ENCODE measurements around the gene BBX.

Gene BBX

DNA sequence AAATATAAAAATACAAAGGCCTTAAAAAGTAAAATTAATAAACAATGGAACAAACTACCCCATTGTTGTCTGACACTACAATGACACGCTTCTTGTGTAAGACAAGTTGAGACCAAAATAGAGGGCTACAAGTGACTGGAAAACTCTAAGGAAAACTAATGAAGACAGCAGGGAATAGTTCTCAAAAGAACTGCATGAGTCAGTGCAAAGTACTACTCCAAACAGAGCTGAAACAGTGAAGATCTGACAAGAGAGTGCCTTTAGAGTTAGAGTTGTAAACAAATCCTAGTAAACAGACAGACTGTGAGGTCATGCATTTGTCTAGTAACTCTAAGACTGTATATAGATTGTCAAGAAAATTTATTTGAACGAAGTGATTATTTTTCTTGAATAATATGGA is 233.9 kb downstream of the BBX start:
- DNase-seq = no peak

DNA sequence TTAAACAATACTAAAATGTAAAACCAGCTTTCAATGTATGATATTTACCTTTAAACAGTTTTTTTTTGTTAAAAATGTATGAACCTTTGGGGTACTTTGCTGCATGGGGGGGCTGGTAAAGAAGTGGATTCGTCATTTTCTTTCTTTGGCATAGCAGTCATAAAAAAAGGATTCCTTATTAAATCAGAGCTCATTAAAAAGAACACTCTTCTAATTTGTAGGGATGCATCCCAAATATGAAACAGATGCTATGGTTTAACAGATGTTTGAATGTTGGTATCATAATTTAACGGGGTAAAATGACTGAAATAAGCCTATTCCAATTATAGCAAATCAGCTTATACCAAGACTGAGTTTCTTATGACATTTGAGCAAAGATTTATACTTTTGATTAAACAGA is 234.4 kb downstream of the BBX start:
- no peak for DNase-seq

DNA sequence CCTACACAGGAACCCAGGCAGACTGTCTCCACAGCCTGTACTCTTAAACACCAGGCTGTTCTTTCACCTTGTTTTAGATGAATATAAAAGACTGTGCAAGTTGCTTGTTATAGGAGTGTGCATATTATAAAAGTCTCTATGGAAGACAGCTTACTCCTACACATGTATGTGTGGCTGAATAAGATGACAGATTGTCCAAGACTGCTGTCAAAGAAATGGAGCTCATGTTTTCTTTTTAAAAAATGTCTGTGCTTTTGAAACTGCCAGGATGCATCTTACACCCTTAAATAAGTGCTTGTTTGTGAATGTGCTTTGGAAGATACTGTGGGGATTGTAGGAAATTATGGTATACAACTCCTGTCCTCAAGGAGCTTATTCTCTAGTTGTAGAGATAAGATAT is 237.4 kb downstream of the BBX start:
- no peak for DNase-seq

- DNase-seq = no peak
Observed at GRCh38 chr3:107761391-107761790, 238.6 kb downstream of the BBX start.

DNA sequence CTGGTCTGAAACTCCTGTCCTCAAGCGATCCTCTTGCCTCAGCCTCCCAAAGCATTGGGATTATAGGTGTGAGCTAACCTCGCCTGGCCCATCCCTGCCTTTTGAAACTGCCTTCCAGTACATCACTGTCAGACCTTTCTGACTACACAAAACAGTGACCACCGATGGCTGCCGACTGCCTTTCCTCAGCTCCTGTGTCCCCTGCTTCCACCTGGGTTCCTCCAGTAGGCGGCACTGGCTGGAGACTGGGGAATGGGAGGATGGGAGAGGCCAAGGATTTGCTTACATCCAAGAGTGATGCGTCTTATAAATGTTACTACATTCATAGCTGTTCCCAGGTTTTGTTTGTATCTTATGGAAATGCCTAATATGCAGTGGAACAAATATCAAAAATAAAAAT is 242.8 kb downstream of the BBX start:
- no peak for DNase-seq

DNA sequence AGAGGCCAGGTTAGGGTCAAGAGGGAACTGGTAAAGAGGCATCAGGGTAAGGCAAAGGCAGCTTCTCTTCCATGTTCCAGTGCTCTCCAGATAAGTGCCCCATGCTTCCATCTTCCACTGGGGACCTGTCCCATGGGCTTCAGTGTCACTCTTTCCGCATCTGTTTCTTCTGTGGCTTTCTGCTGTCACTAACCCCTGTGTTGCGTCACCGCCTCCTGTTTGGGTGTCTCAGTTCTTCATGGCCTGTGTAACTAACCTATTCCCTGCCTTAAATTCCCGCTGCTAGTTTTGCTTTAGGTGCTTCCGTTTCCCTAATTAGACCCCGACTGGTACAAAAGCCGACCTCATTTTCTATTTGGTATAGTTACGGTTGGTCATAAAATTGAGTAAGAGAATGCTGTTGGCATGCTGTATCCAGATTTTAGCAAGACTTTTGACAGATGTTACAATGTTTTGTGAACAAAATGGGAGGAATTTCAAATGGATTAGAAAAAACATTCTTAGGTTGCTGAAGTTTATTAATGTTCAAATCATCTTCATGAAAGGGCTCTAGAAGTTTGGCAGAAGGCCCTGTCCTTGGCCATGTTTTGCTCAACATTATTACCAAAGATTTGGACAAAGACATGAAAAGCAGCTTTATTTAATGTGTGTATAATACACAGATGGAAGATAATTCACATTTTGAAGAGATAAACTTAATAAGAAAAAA is 245.3 kb downstream of the BBX start:
- DNase-seq = no peak

- DNase-seq = no peak
Observed at GRCh38 chr3:107769882-107770281, 247.1 kb downstream of the BBX start.

- no peak for DNase-seq
Observed at GRCh38 chr3:107772016-107772415, 249.3 kb downstream of the BBX start.

DNA sequence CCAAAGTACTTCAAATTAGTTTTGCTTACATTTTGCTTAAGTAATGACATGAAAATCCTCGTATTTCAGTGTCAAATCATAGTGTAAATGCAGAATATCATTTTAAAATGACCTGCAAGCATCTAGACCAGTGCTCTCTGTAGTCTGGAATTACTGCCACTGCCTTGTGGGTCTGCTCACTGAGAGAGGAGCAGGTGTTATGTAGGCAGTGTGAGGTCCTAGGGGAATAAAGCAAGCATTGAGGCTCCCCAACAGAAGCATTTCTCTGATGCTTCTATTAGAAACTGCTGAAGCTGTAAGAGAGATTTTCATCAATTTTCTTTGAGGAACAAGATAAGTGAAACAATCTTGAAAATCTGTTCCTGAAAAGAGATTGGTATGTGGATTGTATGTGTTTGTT is 253.2 kb downstream of the BBX start:
- no peak for DNase-seq

DNA sequence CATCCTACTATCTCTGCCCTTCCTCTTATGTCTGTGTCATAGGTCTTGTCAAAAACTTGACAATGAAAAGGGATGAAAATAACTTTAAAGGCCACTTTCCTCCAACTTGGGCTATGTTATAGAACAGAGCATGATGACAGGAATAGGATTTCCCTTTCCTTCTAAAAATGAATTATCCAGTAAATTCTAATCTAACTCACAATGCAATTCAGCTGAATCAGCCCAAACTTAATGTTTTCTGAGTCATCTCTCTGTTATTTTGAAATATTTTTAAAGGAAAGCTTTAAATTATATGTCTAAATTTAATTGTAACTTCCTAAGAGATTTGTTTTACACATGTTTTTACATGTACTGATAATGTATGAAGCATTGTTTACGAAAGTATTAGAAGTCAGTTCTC is 258.5 kb downstream of the BBX start:
- no peak for DNase-seq

DNA sequence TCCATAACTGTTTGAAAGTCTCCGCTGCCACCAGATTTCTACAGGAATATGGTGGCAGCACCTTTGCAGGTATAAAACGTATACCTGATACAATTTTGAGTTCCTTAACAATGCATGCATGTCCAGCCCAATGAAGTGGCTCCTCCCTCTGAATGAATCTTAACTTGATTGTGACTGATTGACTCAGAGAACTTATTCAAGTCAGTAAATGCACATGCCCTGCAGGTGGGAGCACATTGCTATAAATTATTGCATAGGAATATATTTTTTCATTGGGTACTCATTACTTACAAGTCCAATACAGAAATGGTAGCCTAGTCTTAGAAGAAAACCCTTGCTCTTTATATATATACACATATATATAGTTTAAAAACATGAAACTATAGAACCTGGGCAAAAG is 259.3 kb downstream of the BBX start:
- DNase-seq = no peak

DNA sequence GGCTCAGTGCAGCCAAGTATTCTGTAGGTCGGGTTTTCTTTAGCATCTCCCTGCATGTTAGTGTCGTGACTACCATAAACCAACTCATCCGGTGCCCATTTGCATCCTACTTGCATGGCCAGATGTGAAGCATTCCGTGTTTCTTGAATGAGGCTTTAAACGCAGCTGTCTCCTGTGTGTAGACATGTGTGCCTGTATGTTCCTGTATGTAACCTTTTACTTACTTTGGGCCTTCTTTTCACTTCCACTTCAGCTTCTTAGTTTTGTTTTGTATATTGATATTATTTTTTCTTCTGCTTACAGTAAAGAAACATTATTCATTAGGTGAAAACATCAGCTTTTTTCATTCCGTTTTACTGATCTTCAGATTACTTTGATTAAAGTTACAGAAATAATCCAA is 267.9 kb downstream of the BBX start:
- DNase-seq = no peak

DNA sequence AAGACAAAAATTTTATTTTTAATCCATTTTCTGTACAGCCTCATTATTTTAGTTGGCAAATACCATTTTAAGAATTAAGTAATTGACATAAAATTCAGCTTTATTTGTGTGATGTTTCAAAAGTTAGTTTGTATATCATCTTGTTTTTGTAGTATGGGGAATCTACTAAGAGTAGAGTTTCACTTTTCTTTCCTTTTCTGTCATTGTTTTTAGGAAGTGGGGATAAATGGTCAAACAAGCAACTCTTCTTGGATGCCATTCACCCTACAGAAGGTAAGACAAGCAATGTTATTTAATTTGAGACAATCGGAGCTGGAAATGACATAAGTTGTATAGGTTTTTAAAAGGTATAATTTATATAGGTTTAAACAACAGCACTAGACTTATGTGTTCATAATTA is 268.3 kb downstream of the BBX start:
- DNase-seq = no peak

DNA sequence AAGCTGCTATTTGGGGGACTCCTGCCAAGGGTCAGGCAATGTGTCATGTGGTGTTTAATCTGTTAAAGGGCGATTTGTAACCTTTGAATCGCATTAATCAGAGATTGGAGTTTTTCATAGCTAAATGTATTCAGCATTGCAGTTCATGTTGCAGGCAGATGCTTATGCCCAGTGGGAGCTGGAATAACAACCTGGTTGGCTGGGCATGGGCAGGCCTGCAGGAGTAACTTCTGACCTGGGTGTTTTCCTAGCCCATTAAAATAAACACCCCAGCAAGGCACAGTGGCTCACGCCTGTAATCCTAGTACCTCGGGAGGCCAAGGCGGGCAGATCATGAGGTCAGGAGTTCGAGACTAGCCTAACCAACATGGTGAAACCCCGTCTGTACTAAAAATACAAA is 268.7 kb downstream of the BBX start:
- no peak for DNase-seq

DNA sequence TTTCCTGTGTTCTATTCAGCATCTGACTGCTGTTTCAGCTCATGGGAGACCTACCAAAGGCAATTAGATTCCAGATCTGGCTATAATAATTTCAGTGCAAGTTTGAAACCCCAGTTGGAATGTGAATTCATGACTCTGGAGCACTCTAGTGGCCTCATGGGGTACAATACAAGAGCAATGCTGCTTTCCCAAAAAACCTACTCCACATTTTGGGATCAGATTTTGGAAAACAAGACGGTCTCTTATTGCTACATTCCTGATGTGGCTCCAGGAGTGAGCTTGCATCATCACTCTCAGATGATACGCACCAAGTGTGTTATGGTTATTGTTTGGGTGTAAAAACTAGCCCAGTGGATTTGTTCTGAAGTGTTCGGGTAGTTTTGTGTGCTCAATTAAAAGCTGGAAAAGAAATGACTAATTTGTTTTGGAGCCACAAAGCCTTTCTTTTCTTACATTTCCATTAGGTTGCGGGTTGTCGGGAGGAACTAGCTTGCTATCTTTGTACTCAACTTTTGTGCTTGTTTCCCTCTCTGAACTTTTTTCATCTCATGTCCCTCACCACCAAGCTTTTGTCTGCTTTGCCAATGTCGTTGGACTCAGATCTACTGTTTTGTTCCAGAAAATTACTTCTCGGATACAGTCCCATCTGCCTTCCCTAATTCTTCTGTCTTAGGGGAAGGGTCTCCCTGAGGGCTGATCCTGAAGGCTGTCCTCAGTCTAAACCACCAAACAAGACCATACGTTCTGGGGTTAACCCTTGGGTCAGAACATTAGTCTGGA is 272.1 kb downstream of the BBX start:
- DNase-seq = no peak

DNA sequence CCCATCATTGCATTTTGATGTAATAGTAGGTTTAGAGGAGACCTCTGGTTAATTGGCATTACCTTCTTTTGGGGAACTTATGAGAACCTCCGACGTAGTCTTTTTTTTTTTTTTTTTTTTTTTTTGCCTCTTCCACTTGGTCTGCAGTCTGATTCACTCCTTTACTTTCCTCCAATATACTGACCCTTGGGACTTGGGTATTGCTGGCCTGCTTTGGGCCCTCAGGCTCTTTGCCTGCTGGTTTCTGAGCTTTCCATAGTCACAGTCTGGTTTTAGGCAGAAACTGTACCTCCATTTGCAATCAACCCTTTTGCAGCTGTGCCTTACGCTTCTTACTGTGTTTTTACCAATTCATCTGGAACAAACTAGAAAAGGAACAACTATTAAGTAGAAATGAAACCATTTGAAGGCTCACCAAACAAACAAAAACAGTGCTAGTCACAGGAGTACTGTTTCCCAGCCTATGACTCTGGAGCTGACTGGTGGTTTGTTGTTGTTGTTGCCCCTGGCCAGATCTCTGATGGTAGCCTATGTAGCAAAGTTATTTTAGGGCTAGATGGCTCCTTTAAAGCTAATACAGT is 272.8 kb downstream of the BBX start:
- DNase-seq = no peak

- DNase-seq = no peak
Observed at GRCh38 chr3:107796791-107797190, 274.0 kb downstream of the BBX start.

- no peak for DNase-seq
Observed at GRCh38 chr3:107797586-107797985, 274.8 kb downstream of the BBX start.

- DNase-seq = no peak
Observed at GRCh38 chr3:107798381-107798780, 275.6 kb downstream of the BBX start.

- DNase-seq = no peak
Observed at GRCh38 chr3:107800710-107801109, 277.9 kb downstream of the BBX start.

DNA sequence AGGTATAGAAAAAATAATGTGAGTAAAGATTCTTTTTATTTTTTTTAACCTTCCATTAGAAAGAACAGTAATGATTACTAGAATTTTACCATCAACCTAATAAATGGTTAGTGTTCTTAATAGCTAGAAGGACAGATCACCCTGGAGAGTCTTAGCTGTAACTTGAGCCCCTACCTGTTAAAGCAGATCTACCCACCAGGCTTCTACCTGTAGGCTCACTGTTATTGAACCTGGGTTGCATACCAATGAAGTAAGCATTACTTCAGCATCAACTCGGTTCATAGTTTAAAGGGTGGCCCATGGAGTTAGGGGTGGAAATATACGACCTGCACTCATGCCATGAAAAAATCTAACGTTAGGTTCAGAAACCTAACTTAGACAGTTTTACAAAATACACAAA is 280.4 kb downstream of the BBX start:
- no peak for DNase-seq

- no peak for DNase-seq
Observed at GRCh38 chr3:107806021-107806420, 283.3 kb downstream of the BBX start.

DNA sequence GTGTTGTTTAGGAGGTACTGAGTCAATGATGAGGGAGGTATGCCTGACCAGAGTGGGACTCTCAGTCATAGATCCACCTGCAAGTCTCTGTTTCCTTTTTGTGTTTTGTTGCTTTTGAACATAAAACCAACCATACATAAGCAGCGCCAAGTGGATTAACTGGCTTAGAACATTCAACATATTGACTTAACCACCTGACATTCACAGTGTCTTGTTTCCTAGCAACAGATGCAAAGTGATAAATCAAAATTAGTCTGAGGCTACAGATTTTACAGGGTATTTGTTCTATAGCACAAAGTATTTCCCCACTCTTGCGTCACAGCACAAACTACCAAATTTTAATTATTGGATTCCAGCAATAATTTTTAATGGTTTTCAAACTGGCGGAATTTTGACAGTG is 283.8 kb downstream of the BBX start:
- no peak for DNase-seq
